Activated CD4-positive, alpha-beta T cell treated with anti-CD3 and anti-CD28 coated beads for 1 hour (primary cell): ENCODE data around the gene CD82.

ENCODE experiments used
- DNase-seq: peaks from one replicate; pipeline ENCODE4 v3.0.0-alpha.2; 2020

The CD82 gene

GRCh38 chr11:44605068-44605708, 39.7 kb downstream of the CD82 start:
- DNase-seq: no peak

- DNase-seq: no peak
Observed at GRCh38 chr11:44605965-44606364, 40.5 kb downstream of the CD82 start.

- DNase-seq: no peak
Observed at GRCh38 chr11:44606472-44606871, 41.0 kb downstream of the CD82 start.

- DNase-seq: no peak
Observed at GRCh38 chr11:44607319-44607962, 42.0 kb downstream of the CD82 start.

DNA sequence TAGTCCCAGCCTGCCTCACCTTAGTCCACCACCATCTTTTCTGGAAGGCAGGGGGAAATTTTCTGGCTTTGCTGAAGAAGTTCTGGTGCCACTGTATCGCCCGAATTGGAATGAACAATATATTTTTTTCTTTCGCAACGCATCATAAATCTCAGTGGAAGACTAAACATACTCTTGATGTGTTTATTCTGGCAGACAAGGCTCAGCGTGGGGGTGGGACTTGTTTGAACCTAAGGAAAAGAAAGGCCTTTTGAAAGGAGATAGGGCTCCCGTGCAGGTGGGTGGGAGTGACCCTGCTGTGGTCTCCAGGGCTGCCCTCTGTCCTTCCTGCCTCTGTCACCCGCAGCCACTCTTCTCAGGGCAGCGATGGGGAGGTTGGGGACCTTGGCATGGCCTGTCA, 42.5 kb downstream of the CD82 start:
- no peak for DNase-seq

DNA sequence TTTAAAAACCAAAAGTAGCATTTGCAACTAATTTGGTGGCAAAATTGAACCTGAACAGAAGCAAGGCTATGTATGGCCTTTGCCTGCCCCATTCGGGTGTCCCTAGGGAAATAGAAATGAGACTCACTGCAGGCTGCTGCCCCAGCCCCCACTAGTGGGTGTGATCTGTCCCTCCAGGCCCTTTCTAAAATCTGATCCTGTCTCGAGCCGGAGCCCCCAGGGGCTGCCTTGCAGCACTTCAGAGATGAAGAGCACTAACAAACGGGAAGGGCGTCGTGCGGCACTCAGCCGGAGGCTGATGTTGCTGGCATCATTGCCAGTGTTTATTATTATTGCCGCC, 43.2 kb downstream of the CD82 start:
- no peak for DNase-seq

- no peak for DNase-seq
Observed at GRCh38 chr11:44608991-44609782, 43.7 kb downstream of the CD82 start.

GRCh38 chr11:44609783-44610155, 44.3 kb downstream of the CD82 start:
- no peak for DNase-seq

- no peak for DNase-seq
Observed at GRCh38 chr11:44610186-44610955, 44.9 kb downstream of the CD82 start.

DNA sequence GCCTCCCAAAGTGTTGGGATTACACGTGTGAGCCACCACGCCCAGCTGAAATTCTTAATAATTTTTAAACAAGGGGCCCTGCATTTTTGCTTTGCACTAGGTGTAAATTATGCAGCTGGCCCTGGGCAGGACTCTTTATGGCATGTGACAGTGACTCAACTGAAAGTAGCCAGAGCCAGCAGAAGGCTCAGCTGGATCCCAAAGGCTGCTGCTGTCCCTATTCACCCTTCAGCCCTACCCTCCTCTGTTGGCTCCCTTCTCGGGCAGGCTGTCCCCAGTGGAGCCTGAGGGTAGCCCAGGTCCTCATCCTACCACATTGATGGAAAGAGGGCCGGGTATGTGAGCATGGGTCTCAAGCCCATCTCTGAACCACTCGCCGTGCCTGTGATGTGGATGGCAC, 45.6 kb downstream of the CD82 start:
- no peak for DNase-seq

- peak; percentile 48 for DNase-seq
Observed at GRCh38 chr11:44611687-44612434, 46.4 kb downstream of the CD82 start.

DNA sequence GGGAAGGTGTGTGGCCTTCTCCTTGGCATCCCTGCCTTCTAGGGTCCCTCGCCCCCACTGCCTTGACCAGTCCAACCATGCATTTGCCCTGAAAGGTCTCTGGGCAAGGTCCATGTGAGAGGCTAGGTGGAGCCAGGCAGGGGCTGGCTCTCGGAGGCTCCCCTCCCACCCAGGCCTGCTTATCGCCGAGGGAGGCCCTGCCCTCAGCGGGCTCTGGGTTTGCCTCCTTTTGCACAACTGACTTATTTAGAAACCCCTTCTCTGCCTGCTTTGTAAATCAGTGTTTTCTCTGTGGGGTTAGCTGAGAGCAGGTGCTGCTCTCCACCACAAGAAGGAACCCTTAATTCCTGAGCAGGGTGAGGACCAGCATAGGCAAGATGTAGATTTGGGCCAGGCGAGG, 47.7 kb downstream of the CD82 start:
- no peak for DNase-seq

DNA sequence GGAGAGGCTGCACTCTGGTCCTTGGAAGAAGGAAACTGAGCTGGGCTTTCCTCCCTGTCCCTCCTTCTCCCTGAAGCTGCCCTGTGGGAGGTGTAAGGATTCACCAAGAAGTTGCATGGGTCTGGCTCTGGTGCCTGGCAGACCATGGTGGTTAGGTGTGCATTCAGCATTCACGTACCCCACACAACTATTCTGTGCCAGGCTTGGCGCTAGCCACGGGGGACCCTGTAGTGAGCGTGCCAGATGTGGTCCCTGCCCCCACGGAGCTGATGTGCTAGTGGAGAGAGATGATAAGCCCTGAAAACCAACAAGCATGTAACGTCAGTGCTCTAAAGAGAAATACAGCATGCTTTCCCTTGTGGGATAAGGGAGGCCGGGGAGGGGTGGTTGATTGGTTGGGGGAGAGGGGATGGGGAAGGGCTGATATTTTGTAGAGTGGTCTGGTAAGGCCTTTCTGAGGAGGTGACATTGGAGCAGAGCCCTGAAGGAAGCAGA, 48.9 kb downstream of the CD82 start:
- DNase-seq: no peak

DNA sequence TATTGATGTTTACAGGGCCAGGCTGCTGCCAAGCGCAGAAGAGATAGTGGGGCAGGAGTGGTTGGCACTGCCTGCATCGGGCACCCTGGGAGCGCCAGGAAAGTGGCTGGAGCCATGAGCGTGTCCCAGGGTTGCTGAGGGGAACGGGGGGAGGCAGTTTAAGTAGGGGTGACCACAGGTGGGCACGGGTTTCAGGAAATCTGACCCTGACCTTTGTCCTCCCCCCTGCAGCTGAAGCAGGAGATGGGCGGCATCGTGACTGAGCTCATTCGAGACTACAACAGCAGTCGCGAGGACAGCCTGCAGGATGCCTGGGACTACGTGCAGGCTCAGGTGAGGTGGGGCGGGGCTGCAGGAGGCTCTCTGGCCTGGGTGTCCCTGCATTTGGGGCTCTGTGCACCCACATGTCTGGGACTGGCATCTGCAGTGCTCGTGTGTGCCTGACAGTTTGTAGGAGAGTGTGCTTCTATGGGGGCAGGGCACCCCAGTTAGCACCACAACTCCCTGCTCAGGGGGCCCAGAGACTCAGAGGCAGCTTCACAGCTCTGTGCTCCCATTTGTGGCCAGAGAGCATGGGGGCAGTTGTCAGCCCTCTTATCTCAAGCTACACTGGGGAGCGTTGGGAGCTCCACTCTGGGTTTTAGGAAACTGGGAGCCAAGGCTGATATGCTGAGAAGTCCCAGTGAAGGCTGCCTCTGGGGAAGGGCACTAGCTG, 49.7 kb downstream of the CD82 start:
- no peak for DNase-seq

GRCh38 chr11:44615913-44616791, 50.7 kb downstream of the CD82 start:
- DNase-seq: no peak

DNA sequence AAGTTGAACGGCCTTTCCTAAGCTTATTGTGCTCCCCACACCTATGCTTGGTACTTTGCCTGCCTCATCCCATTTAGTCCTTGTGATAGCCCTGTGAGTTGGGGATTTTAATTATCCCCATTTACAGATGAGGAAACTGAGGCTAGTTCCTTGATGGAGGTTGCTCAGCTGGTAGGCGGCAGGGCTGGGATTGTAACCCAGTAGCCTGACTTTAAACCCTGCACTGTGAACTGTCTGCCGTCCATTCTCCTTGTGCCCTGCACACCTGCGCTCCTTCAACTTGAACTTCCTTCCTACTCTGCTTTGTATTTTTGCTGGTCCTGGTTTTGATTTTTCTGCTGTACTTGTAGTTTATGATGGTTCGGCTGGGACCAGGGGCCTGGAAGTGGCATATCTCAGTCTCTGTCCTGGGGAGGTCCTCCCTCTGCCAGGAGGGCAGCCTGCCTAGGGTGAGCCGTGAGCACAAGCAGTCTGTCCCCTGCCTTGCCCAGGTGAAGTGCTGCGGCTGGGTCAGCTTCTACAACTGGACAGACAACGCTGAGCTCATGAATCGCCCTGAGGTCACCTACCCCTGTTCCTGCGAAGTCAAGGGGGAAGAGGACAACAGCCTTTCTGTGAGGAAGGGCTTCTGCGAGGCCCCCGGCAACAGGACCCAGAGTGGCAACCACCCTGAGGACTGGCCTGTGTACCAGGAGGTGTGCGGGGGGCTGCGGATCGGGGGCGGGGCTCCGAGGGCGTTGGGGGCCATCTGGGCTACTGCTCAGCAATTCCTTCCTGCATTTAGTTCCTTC, 52.4 kb downstream of the CD82 start:
- DNase-seq: no peak

DNA sequence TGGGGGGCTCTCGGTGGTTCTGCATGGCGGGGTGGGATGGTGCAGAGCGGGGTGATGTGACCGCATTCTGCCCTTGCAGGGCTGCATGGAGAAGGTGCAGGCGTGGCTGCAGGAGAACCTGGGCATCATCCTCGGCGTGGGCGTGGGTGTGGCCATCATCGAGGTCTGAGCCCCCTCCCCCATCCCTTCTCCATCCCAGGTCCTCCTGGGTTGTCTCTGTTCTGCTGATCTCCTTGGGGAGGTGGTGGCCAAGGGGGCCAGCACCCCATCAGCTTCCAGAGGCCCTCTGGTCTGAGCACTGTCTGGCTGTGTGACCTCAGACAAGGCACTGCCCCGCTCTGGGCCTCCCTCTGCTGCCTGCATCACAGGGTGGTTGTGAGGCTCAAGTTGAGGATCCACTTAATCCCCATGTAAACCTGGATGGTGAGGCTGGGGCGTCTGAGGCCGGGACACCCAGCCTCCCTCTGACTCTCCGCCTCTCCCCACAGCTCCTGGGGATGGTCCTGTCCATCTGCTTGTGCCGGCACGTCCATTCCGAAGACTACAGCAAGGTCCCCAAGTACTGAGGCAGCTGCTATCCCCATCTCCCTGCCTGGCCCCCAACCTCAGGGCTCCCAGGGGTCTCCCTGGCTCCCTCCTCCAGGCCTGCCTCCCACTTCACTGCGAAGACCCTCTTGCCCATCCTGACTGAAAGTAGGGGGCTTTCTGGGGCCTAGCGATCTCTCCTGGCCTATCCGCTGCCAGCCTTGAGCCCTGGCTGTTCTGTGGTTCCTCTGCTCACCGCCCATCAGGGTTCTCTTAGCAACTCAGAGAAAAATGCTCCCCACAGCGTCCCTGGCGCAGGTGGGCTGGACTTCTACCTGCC, 53.3 kb downstream of the CD82 start:
- DNase-seq: peak; percentile 5

DNA sequence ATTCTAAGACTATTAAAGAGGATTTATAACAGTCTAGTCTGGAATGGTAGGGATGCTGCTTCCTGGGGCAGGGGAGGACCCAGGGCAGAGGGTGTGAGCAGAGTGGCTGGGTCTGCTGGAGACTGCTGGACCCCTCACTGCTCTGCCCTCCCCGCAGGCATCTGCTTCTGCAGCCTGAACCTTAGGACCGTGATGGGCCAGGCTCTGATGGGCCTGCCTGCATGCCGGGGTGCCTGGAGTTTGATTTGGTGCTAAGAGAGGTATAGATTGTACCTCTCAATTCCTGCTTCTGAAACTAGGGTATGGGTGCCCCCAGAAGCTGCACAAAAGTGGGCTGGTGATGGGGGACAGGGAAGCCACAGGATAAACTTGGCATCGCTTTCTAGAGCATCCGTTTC, 54.9 kb downstream of the CD82 start:
- DNase-seq: no peak

GRCh38 chr11:44621140-44621681, 55.7 kb downstream of the CD82 start:
- peak; percentile 45 for DNase-seq
